Heart right ventricle (tissue), 16 donors: ENCODE results near the gene KRTAP10-7. TPM values are rescaled to one million over a fixed set of nuclear protein-coding genes. Genes with fewer than 3 reads are reported as not detected.
"Not testable (repeated sequence)": the region's sequence is repeated elsewhere in the genome, so short reads cannot be mapped to it uniquely, and the experiment has no call there.

ENCODE experiments used
- ATAC-seq, 8 donors: fragments of 200-7000 bp; cut with Tn5 transposase; one replicate each; pipeline ENCODE4 v1.9.1; 2020; ENCODE audit warnings: mild to moderate bottlenecking in 8 of 8, moderate library complexity in 8 of 8, moderate number of reproducible peaks in 1 of 8
- DNase-seq, 2 donors: peaks; one replicate each; pipeline ENCODE4 v3.0.0-alpha.2; 2020
- H3K27ac ChIP-seq, 10 donors: fragments of 200-600 bp; sonication (generic) in 2 of 10; one replicate each; pipeline versions ENCODE4 v1.5.0 to v1.8.0; 2020 to 2022; ENCODE audit warnings: mild to moderate bottlenecking in 3 of 10
- H3K27me3 ChIP-seq, 7 donors: fragments of 200-600 bp; one replicate each; pipeline ENCODE4 v1.8.0; 2021 to 2022; ENCODE audit warnings: mild to moderate bottlenecking in 2 of 7
- H3K36me3 ChIP-seq, 9 donors: fragments of 200-600 bp; sonication (generic) in 1 of 9; one replicate each; pipeline versions ENCODE4 v1.5.0 to v1.8.0; 2020 to 2022; ENCODE audit warnings: mild to moderate bottlenecking in 2 of 9
- H3K4me1 ChIP-seq, 9 donors: fragments of 200-600 bp; sonication (generic) in 1 of 9; one replicate each; pipeline versions ENCODE4 v1.5.0 to v1.8.0; 2020 to 2022; ENCODE audit warnings: mild to moderate bottlenecking in 4 of 9
- H3K4me3 ChIP-seq, 10 donors: fragments of 200-600 bp; sonication (generic) in 2 of 10; one replicate each; pipeline versions ENCODE4 v1.5.0 to v1.8.0; 2020 to 2022; ENCODE audit warnings: mild to moderate bottlenecking in 7 of 10, moderate library complexity in 2 of 10
- H3K9me3 ChIP-seq, 11 donors: fragments of 200-600 bp in 10 of 11; sonication (generic) in 2 of 11; one replicate each; pipeline versions ENCODE4 v1.5.0 to v1.8.0; 2013 to 2022; ENCODE audit warnings: mild to moderate bottlenecking in 2 of 11, control low read depth in 1 of 11, moderate library complexity in 1 of 11
- WGBS, 2 donors: extraction: QIAGEN DNeasy Blood & Tissue Kit; methylation state at CpG; one replicate each; pipeline ENCODE4 v1.1.7; 2013; ENCODE audit warnings: inconsistent platforms in 1 of 2; 5-methylcytosine and 5-hydroxymethylcytosine counted together
- intact Hi-C, 10 donors: fragments of 100-400 bp; cut with DNase I; formaldehyde crosslinking; loops; one replicate each; pipeline versions ENCODE4 v1.11.1 to v1.14.2; 2022
- polyA plus RNA-seq, 2 donors: library from polyadenylated mRNA; stranded (reverse); fragments of 200-250 nt; gene quantifications; one replicate each; pipeline ENCODE4 v1.2.3, GENCODE V29; 2013
- total RNA-seq, 10 donors: library from RNA; stranded (reverse); fragmentation: NEBNext Ultra II Directional in 3 of 10; extraction: Animal tissue kit (Norgen Biotek cat#: 25700) in 3 of 10; gene quantifications; one replicate each; pipeline versions ENCODE4 v1.2.1 to v1.2.4, GENCODE V29; 2021 to 2023
- TF ChIP-seq, protein P1 (sequence below), 9 donors: fragments of 200-600 bp; sonication (generic) in 2 of 9; IDR thresholded peaks; one replicate each; pipeline versions ENCODE4 v1.5.0 to v1.8.0; 2021 to 2022; ENCODE audit warnings: antibody characterized with exemption in 9 of 9, mild to moderate bottlenecking in 5 of 9, moderate library complexity in 1 of 9
- donor health status: Arrhythmogenic right ventricular cardiomyopathy.
- donor health status: ischemic (EF 13 %, LVEDD 7.1; RV severe dilation, severe dysfunction).
- donor health status: healthy with polysubstance abuse.
- donor health status: DM: no; HTN: yes; CAD: no.
- donor health status: DM: no; HTN: no; CAD: no.
- donor health status: ischemic (EF 25% LVEDD 6.9; RV normal size, moderate dysfunction).
- donor health status: ischemic (EF 25% LVEDD 5.7; RV mildly dilated, moderate dysfunction).
- donor health status: healthy.
- donor health status: DM: yes; HTN: yes; CAD: no.
- donor health status: Ischemic cardiomyopathy.
- donor health status: ischemic (EF 35%, LVEDD 5.7; RV mildly dilated, moderate dysfunction).
- donor health status: nonischemic (EF 11% LVEDD 7.7; RV severe dilation, severe dysfunction).
- donor health status: DM: yes; HTN: yes; CAD: no.
- donor health status: PGD.
- donor health status: ischemic (EF 29% LVEDD 5.4; RV normal size, mild dysfunction).
- donor health status: nonischemic (EF 23%, LVEDD 6.1; RV moderate dilation, normal function).

Gene KRTAP10-7
- total and polyA plus RNA-seq, 12 donors = not detected

DNA sequence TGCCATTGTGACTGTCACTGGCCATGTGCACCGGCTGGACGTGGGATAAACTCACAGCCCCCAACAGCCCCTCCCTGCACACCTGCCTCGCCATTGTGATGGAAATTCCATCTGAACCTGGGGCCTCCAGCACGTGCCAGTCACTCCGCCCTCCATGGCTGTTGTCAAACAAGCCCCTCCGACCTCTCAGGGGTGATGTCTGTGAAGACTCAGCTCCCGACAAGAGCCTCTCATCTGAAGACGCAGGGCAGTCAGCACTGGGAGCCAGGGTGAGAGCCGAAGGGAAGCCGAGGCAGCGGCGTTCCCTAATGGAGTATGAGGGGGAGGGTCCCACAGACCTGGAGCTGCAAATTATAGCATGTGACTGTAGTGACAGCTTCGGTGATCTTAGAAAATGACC lies 47.7 kb upstream of the KRTAP10-7 start:
- H3K4me1 ChIP-seq = no peaks in the 10 kb centered on the region
- DNase-seq = no peak
- no peak overlapping the region for H3K4me3 ChIP-seq
- TF ChIP-seq, protein P1, sequence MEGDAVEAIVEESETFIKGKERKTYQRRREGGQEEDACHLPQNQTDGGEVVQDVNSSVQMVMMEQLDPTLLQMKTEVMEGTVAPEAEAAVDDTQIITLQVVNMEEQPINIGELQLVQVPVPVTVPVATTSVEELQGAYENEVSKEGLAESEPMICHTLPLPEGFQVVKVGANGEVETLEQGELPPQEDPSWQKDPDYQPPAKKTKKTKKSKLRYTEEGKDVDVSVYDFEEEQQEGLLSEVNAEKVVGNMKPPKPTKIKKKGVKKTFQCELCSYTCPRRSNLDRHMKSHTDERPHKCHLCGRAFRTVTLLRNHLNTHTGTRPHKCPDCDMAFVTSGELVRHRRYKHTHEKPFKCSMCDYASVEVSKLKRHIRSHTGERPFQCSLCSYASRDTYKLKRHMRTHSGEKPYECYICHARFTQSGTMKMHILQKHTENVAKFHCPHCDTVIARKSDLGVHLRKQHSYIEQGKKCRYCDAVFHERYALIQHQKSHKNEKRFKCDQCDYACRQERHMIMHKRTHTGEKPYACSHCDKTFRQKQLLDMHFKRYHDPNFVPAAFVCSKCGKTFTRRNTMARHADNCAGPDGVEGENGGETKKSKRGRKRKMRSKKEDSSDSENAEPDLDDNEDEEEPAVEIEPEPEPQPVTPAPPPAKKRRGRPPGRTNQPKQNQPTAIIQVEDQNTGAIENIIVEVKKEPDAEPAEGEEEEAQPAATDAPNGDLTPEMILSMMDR (IDR thresholded peaks at IDR 0.05) = no peak
- H3K9me3 ChIP-seq = peaks cover 0 to 7% (median 0%) of the 10 kb centered on the region in 11 donors
- intact Hi-C loops = loop anchor here in 1 of 10 donors (10.0 kb wide), 1 partner anchor 58 kb away; no protein-coding TSS in a partner anchor
- no peak for ATAC-seq
- WGBS, 2 donors = 57% methylated on average over 13 of the region's 13 CpGs
- no peak overlapping the region for H3K27ac ChIP-seq
- H3K27me3 ChIP-seq = peaks cover 0 to 88% (median 63%) of the 10 kb centered on the region in 7 donors
- H3K36me3 ChIP-seq = no peaks in the 10 kb centered on the region

DNA sequence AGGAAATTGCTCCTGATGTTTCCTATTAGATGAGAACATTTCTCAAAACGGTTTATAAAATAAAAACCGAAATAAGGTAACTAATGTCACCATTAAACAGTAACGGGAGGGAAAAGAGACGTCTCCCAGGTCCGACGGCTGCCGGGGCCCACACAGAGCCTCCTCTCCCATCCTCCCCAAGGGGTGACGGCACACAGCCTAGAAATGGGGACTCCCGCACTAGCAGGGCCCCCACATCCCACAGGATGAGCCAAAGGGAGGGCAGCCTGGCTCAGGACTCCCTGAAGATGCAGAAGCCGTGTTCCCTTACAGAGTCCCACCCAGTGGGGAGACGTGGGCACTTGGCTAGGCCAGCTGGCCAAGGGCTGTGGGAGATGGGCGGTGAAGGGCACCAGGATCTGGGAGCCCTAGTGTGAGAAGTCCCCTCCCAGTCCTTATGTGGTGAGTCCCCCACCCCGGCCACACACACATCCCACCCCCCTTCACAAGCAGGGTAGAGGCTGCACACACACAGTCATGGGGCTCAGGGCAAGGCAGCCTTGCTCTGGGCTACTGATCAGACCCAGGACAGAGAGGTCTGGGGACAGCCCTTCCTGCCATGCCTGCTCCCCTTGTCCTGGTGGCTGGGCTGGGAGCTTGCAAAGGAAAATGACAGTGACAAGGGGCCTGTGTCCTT lies 45.1 kb upstream of the KRTAP10-7 start:
- ATAC-seq = peak in 1 of 8 donors; percentile 38
- intact Hi-C loops = loop anchor here in 1 of 10 donors (10.0 kb wide), 1 partner anchor 61 kb away; no protein-coding TSS in a partner anchor
- no peak overlapping the region for H3K4me3 ChIP-seq
- peaks cover 0 to 73% (median 57%) of the 10 kb centered on the region in 7 donors for H3K27me3 ChIP-seq
- DNase-seq = no peak
- no peaks in the 10 kb centered on the region for H3K36me3 ChIP-seq
- TF ChIP-seq, protein P1 (IDR thresholded peaks at IDR 0.05) = no peak
- peaks cover 0 to 13% (median 0%) of the 10 kb centered on the region in 11 donors for H3K9me3 ChIP-seq
- H3K4me1 ChIP-seq = no peaks in the 10 kb centered on the region
- 74 to 78% methylated on average over 13 of the region's 13 CpGs for WGBS, 2 donors
- H3K27ac ChIP-seq = no peak overlapping the region

DNA sequence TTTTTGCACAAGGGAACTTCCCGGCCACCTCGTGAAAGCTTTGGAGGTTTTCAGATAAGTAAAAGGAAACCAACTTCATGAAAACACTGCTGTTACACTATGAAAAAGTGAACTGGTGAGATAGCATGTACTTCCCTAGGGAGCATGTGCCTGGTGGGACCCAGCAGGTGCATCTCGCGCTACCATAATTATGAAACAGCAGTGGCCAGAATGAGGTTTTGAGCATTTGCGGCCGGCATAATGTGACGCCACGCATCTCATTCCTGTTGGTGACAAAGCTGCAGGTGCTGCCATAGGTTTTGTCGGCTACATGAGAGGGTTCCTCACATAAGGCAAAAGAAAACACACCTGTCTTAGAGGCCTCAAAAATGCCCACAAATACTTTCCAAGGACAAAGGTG lies 43.5 kb upstream of the KRTAP10-7 start:
- Histone ChIP-seq H3K4me1 (no peaks in the 10 kb centered on the region), H3K4me3 (no peak overlapping the region), H3K9me3 (peaks cover 0 to 20% (median 0%) of the 10 kb centered on the region in 11 donors), H3K27me3 (peaks cover 0 to 61% (median 48%) of the 10 kb centered on the region in 7 donors), H3K27ac (no peak overlapping the region), H3K36me3 (no peaks in the 10 kb centered on the region)
- 76 to 77% methylated on average over 9 of the region's 9 CpGs for WGBS, 2 donors
- TF ChIP-seq, protein P1 (IDR thresholded peaks at IDR 0.05) = no peak
- intact Hi-C loops = loop anchor here in 1 of 10 donors (10.0 kb wide), 1 partner anchor 62 kb away; no protein-coding TSS in a partner anchor
- DNase-seq (no peak), ATAC-seq (no peak)

DNA sequence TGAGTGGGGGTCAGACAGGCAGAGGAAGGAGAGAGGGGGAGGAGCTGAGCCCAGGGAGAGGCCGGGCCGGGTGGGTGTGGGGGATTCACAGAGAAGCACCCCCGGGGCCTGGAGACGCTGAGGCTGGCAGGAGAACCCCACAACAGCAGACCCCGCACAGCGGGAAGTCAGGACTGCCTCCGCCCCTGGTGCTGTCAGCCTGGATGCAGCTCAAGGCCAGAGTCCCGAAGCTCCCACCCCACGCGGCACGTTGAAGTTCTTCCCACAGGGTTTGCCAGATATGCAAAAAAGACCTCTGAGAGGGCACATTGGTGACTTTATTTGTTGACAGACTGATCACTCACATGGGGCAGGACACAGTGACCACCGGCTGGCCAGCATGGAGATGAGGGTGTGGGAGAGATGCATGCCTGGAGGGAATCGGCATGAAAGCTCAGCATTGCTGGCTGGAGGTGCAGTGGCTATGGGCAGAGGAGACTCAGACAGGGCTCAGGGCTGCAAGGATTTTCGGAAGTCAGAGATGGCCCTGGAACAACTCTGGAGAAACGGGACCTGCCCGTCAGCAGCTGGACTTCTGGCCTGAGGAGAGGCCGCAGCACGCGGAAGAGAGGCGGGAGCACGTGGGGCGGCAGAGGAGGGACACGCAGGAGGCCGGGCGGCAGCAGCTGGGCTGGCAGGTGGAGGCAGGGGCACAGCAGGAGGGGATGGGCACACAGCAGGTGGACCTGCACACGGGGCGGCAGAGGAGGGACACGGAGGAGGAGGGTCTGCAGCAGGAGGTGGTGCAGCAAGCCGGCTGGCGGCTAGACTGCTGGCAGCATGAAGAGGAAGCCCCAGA lies 42.7 kb upstream of the KRTAP10-7 start:
- peaks cover 0 to 28% (median 0%) of the 10 kb centered on the region in 11 donors for H3K9me3 ChIP-seq
- TF ChIP-seq, protein P1 (IDR thresholded peaks at IDR 0.05) = no peak
- 45 to 47% methylated on average over 30 of the region's 30 CpGs for WGBS, 2 donors
- H3K36me3 ChIP-seq = no peaks in the 10 kb centered on the region
- H3K4me1 ChIP-seq = no peaks in the 10 kb centered on the region
- no peak overlapping the region for H3K4me3 ChIP-seq
- peaks cover 0 to 53% (median 41%) of the 10 kb centered on the region in 7 donors for H3K27me3 ChIP-seq
- DNase-seq (no peak), ATAC-seq (no peak)
- intact Hi-C loops = loop anchor here in 1 of 10 donors (10.0 kb wide), 1 partner anchor 63 kb away; no protein-coding TSS in a partner anchor
- H3K27ac ChIP-seq = no peak overlapping the region

DNA sequence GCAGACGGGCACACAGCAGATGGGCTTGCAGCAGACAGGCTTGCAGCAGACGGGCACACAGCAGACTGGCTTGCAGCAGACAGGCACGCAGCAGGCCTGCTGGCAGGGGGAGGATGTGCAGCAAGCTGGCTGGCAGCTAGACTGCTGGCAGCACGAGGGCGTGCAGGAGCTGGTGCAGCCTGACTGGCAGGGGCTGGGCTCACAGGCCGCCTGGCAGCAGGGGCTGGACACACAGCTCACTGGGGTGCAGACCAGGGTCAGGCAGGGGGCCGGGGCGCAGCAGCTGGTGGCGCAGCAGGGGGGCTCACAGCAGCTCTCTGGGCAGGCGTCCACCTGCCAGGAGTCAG lies 42.1 kb upstream of the KRTAP10-7 start:
- H3K4me1 ChIP-seq, DNase-seq, H3K4me3 ChIP-seq, ATAC-seq, H3K27ac ChIP-seq, H3K36me3 ChIP-seq: not testable (repeated sequence)
- intact Hi-C loops = loop anchor here in 1 of 10 donors (10.0 kb wide), 1 partner anchor 64 kb away; no protein-coding TSS in a partner anchor
- peaks cover 0 to 47% (median 40%) of the 10 kb centered on the region in 7 donors for H3K27me3 ChIP-seq
- 64 to 79% methylated on average over 7 to 10 of the region's 10 CpGs for WGBS, 2 donors
- H3K9me3 ChIP-seq = peaks cover 0 to 30% (median 0%) of the 10 kb centered on the region in 11 donors
